Tongue (tissue), 2 donors: ENCODE measurements around the gene NTRK3. TPM values are rescaled to one million over a fixed set of nuclear protein-coding genes. Genes with fewer than 3 reads are reported as not detected.

Source experiments
- DNase-seq: peaks from one replicate; pipeline ENCODE4 v3.0.0-alpha.2; 2015
- total RNA-seq: library from RNA; depleted of rRNA; stranded (reverse); fragments of >200 nt; gene quantifications from one replicate; pipeline ENCODE4 v1.2.3, GENCODE V29; 2014

The NTRK3 gene
- total RNA-seq, 1 donor from 2014 or later: 14.7 TPM

DNA sequence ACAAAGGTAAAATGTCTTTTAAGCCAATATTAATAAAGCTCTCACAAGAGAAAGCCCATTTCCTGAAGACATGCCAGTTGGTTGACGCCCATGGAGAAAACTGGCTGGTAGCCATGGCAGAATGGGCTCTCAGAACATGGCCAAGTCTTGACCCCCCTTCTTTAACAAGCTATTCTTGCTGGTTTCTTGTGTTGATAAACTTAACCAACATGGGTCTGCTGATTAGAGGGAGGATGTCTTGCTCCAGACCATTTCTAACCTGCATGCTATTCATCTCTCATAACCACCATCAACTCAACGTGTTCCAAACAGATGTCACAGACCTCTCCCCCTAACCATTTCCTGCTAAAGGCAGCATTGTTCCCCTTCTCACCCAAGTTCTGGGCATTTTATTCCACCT is 25.7 kb downstream of the NTRK3 start:
- DNase-seq: no peak

DNA sequence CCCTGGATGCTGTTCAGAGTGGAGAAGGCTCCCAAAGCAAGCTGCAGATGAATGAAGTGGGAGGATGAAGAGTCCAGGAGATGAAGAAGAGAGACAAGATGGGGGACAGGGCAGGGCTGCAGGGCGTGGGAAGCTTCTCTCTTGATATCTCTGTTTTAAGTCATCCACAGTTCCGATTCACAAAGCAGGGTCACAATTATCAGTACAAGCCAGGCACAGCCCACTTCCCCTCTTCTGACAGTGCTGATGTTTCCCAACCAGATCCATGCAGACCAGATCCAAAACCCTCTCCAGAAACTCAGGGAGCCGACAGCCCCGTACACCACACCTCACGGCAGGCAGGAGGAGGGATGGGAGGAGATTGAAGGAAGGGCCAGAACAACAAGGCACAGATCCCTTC is 31.1 kb downstream of the NTRK3 start:
- no peak for DNase-seq

DNA sequence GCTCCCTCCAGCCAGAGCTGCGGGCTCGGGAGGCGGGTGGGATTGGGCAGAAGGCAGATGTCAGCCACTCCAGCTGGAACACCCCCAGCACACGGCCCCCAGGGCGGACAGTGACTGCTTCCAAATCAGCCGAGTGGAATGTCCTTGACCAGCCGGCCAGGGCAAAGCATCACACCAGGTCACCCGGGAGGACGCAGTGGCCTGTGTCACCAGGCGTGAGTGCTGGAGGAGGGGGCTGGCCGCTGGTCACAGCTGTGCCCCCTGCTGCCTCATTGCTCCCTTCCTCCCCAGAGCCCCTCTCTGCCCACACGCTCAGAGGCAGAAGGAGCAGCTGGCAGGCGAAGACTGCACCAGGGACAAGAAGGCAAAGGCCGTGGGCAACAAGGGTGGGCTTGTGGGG is 33.5 kb downstream of the NTRK3 start:
- no peak for DNase-seq

DNA sequence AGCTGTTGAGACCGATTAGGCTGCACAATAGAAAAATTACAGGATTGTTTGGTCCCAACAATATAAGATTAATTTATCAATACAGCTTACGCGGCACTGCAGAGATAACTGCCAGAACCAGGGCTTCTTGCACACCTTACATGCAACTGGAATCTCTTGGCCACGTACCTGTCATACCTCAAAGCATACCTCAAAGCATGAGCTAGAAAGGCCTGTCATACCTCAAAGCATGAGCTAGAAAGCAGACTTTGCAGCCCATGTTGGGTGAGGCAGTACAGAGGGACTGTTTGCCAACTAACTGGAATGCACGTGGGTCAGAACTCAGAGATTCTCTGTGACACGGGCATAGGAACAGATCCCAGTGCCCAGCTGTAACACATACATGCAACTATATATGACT is 34.7 kb downstream of the NTRK3 start:
- no peak for DNase-seq

DNA sequence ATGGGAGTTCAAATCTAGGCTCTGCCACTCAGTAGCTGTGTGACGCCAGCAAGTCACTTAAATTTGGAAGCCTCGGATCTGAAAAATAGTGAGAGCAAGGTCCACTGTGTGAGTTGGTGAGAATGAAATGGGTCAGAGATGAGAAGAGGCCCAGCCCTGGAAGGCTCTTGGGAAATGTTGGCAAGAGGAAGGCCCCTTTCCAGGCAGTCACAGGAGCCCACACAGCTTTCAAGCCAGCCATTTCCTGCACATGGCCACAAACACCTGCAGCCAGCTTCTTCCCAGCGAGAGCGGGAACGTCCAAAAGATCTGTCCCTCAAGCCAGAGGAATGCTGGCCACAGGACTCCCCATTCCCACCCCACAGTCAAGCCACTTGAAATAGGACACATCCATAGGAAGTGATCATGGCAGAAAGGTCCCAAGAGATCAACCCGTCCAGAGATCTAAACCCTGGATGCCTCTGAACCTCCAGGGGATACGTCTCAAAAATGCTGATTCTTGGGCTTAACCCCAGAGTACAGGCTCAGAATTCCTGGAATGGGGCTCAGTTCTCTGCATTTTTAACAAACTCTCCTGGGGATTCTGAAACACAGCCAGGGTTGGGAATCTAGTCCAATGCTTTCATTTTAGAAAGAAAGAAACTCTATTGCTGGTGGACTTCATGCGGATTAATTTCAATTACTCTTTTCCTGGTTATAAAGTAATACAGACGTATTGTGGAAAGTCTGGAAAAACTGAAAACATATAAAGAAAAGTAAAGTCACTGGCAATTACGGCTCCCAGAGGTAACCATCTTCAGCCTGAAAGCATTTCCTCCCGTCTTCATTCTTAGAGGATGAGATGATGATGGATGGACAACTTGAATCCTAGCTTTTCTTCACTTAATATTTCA is 35.9 kb downstream of the NTRK3 start:
- DNase-seq: no peak

DNA sequence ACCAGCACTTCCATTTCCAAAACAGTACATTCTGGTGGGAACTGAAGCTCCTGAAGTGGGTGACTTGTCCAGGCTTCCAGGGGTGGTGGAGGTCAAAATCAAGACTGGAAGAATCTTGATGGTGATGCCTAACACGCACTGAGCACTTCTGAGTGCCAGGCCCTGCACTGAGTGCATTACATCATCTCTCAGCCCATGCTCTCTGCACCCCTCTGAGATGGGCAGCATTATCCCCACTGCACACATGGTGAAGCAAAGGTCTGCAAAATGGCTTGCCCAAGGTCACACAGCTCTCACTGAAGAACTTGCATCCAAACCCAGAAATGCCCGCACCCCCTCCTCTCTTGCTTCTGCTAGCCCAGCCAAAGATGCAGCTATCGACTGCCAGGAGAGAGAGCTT is 36.9 kb downstream of the NTRK3 start:
- DNase-seq: no peak

DNA sequence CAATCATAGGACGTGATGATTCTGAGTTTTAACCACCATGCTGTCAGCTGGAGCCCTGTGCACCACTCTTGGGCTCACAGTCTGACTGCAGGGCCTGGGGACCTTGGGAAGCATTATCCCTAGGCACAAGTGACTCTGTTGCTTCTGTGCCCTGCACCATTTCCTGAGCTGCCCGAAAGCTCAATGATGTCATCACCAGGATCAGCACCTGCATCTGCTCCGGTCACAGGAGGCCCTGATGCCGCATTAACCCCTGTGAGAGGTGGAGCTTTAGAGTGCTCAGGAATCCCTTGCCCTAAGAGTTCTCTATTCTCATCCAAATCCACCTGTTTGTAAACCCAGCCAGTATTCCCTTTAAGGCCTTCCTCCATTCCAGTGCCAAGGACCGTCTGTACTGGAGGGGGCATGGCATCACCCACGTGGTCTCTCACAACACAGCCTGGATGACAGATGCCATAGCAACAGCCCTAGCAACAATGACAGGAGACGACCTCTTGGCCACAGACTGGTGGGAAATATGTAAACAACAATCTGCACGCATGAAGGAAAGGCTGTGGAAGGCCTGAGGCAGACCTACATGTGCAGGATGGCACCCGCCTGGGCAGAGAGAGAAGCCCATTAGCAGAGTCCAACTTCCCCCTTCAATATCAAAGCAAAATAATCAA is 37.9 kb downstream of the NTRK3 start:
- DNase-seq: peak; percentile 75

DNA sequence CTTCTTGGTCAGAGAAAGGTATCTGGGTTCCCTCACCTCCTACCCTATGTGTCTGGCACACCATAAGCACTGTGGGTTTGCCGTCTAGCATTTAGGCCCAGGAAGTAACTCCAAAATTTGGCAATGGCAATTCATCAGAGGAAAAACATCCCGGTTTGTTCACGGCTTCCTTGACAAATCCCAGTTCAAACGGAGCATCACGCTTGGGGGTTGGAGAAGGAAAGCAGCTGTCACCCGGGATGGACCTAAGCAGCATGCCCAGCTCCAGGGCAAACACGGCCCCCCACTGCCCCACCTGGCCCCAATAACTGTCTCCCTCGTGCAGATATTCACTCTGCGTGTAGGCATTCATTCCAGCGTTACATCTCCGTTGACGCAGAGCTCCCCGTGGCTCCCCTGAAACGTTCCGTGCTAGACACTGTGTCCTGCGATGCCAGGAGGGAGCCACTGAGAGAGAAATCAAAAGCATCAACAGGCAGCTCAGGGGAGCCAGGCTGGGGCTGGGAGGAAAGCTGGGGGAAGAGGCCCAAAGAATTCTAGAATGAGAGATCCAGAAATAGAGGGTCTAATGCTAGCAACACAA is 41.4 kb downstream of the NTRK3 start:
- DNase-seq: no peak

DNA sequence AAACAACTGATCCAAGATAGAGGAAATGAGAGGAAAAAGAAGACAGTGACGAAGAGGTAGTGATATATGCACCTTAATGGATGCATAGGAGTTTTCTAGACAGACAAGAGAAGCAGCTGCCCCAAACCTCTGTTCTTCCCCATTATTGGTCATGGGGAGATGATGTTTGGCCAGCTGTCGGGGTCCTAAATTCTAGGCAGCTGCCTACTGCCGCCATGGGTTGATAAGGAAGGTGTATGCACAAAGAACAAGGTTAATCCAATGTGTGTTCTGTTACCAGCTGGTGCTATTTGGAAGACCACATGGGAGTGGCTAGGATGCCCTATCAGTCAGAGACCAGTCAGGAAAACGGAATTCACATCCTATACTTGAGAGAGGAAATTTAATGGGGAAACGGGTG is 47.4 kb downstream of the NTRK3 start:
- DNase-seq: no peak

DNA sequence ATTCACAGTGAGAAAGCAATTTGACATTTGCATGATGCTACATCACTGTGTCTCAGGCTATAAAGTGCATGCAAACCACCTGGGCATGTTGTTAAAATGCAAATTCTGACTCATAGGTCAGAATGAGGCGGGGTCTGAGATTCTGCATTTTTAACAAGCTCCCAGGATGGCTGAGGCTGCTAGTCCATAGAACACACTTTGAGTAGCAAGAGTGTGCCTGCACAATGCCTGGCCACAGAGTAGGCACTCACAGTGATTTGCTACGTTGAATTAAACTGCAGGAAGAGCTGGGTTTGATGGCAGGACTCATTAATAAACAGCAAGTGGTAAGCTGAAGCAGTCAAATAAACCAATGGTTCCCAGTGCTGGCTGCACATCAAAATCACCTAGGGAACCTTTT is 48.1 kb downstream of the NTRK3 start:
- no peak for DNase-seq

DNA sequence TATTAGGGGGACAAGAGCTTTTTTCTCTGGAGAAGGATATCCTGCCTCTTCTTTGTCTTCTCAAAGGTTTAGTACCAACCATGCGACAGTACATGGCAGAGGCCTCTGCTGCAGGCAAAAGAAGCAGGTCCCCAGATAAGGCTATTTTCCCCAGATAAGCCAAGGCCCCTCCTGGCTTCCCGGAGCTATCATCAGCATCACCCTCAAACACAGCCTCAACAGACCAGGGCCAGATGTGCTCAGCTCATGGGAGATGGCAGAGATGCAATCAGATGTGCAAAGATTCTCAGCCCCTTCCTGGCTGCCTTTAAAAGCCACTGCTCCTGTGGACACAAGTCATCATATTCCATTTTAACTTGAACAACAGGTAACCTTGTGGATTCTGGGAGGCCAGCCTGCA is 49.0 kb downstream of the NTRK3 start:
- DNase-seq: no peak

DNA sequence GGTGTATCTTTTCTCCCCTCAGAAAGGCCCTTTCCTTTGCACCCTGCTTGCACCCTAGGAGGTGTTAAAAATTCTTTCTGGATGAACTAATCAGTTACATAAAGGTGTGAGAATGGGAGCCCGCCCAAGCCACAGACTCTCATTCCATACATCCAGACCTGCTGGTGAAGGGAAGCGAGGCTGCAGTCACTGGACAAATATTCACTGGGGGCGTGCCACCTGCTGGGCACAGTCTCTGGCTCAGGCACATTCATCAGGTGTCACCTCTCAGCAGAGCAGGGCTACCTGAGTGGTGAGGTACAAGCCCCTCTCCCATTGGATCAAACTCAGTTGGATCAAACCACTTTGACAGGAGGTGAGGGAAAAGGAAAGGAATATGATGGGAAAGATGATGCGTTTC is 52.0 kb downstream of the NTRK3 start:
- no peak for DNase-seq

DNA sequence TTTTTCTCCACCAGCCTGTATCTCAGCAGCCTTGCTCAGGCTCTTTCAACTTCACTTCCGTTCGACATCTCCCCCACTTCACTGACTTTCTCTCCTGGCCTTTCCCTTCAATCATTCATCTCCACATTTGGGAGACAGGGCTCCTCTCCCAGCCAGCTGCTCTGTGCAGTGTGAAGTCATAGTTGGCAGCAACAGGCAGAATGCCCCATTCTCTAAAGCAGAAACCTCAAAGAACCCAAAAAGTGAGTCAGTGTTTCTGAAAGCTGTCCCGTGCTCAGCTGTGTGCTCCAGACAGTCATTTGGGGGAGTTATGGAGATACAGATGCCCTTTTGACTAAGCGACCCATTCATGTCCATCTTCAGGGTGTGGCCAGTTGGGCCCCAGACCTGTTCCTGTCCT is 54.3 kb downstream of the NTRK3 start:
- peak; percentile 72 for DNase-seq

DNA sequence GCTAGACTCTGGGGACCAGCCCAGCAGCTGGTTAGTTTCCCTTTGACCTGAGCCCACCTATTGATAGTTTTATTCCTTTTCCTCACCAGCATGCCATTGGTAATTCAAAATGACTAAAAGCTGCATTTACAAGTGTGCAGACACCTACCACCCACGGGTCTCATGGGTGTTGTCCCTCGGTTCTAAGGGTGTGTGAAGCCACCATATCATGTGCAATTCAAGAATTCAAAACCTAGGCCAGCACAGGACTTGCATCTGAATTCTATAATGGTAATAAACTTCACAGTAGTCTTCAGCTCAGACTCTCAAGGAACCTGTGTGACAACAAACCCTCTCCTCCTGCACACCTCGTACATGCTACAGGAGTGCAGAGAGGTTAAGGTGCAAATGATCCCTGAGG is 55.3 kb downstream of the NTRK3 start:
- DNase-seq: no peak

DNA sequence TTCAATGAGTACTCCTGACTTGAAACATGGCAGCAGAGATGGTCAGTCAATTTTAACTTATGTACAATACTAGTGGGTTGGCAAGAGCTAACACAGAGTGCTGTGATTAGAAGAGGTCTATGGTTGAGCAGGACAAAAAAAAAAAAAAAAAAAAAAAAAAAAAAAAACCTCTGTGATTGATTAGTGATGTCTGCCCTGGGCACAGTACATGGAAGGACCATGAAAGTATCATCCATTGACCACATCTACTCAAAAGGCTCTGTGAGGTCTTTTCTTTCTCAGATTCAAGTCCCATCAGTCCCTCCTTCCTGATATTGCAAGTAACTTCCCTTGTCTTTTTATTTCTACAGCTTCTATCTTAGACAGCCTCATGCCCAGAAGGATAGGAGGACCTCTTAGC is 59.6 kb downstream of the NTRK3 start:
- no peak for DNase-seq

DNA sequence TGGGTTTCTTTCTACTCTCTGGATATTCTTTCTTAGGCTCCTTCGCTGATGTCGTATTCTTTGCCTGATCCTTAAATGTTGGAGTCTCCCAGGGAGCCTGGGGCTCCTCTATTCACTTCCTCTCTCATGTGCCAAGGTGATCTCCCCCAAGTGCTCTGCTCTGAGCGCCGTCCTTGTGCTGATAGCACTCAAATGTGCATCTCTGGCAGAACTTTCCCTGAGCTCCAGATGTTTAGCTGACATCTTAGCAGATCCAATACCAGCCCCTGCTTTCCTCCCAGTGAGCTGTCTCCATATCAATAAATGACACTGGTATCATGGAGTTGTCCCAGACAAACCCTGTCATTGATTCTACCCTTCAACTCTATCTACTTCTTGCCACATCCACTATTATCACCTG is 62.4 kb downstream of the NTRK3 start:
- DNase-seq: no peak

DNA sequence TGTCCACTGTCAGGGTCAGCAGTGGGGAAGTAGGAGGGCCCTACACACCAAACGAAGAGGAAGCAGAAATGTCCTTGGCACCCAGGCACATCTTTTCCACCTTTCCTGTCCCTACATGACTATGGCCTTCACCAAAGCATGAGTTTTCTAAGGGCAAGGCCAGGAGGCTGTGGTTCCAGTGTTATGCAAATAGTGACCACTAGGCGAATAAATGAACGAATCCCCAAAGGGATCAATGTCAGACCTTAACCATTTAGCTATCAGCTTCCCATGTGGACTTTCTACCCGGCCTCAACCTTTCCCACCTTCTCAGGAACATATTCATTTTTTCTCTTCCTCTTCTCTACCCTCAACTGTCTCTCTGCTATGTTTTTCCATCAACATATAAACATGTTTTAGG is 63.1 kb downstream of the NTRK3 start:
- no peak for DNase-seq

DNA sequence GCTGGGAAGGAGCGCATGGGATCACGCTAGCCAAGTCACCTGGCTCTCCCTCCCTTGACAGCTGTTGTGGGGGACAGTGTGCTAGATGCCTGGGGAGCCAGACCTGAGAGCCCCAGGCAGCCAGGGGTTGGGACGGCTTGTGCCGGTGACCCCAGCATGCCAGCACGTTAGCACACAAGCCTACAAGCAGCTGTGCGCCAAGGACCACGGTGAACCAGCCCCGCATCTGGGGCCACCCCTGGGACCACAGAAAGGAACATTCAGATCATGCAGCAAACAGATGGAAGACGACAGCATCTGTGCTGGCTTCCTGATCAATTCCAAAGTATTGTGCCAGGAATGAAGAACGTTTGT is 64.8 kb downstream of the NTRK3 start:
- DNase-seq: peak; percentile 25

DNA sequence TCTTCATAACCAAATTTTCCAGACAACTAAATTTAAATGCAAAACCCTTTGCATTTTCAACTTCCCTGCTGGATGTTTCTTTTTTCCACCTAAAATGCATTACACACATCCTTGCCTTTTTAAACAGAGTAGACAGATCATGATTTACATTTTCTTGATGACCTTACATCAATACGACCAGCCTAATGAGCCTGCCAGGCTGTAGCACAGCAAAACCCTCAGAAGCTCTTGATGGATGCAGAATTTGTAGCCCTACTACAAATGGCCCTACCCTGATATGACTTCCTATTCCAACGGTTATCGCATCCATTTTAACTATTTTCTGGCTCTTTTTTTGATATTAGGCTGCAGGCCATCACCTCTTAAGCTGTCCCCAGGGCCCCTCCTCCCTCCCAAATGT is 66.3 kb downstream of the NTRK3 start:
- no peak for DNase-seq

DNA sequence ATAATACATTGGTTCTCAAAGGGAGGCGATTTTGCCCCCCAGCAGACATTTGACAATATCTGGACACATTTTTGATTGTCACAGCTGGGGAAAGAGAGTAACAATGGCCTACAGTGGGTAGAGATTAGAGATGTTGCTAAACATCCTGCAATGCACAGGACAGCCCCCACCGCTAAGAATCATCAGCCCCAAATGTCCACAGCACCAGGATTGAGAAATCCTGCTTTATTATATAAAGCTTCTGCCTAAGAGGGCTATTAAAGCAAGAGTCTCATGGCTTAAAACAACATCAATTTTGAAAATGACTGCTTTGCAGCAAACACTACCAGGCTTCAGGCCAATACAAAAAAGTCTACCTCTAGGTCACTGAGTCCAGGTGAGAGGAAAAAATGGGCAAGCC is 68.2 kb downstream of the NTRK3 start:
- no peak for DNase-seq

DNA sequence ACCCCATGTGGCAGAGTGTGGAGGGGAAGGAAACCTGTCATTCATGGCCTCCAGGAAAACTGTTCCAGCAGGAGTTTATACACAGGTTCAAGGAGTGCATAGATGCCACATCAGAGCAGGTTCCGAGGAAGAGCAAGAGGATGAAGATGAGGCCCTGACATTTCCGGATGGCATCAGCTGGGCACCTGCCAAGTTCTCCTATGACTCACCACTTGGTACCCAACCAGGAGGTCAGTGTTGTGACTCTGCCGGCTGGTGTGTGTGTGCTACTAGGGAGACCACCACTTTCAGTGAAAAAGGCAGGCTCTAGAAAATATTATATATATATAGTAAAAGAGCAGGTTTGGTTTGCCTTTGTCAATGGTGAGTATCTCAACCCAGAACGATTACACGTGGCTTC is 69.3 kb downstream of the NTRK3 start:
- DNase-seq: peak; percentile 22

DNA sequence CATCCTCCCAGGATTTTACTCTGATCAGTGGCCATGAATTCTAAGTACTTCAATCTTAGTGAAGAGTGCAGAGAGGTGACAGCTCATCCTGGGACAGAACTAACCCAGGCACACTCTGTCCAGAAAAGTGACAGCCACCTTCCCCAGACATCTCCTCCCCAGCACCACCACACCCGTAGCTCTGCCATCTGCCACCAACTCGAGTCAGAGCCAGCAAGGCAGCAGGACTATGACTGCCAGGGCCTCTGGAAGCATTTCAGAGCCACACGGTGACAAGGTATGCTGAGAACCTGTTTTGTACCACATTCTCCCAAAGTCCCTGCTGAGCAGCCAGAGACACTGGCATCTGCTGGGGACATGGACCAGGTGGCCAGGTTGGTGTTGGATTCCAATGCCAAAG is 71.0 kb downstream of the NTRK3 start:
- DNase-seq: no peak

DNA sequence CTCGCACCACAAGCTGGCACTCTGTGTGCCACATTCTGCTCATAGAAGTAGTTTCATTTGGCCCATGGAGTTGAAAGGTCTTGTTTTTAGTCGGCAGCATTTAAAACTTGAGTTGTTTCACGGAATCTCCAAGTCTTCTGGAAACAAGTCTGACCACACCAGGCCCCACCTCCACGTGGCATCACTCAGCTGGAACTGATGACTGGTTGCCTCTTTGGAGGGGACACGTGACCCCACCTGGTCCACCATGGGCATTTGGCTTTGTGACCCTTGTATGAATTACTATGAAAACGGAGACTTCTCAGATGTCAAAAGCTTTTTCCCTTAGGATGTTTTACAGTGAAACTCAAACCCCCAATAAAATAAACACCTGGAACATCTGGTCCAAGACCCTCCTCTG is 74.9 kb downstream of the NTRK3 start:
- no peak for DNase-seq

DNA sequence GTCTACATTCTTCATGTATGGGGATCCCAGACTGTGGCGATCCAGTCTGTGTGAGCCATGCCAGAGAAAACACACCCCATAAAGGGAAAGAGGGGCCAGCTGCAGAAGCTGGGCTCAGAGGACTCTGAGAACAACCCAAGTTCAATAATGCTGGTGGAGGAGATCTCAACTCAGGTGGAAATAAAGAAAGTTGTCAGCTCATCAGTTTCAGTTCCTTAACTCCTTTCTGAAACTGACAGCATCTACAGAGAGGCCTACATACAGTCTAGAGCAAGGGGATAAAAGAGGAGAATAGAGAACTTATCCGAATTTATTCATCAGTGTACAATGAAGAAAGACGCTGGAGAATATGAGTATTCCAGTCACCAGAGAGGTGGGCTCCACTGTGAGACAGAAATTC is 77.0 kb downstream of the NTRK3 start:
- no peak for DNase-seq
